ENCODE results near the gene IGF1R.

Gene IGF1R

GRCh38 chr15:98796685-98797357 is 148.5 kb downstream of the IGF1R start:
- no peak for DNase-seq (ENCODE audit: low spot score)

DNA sequence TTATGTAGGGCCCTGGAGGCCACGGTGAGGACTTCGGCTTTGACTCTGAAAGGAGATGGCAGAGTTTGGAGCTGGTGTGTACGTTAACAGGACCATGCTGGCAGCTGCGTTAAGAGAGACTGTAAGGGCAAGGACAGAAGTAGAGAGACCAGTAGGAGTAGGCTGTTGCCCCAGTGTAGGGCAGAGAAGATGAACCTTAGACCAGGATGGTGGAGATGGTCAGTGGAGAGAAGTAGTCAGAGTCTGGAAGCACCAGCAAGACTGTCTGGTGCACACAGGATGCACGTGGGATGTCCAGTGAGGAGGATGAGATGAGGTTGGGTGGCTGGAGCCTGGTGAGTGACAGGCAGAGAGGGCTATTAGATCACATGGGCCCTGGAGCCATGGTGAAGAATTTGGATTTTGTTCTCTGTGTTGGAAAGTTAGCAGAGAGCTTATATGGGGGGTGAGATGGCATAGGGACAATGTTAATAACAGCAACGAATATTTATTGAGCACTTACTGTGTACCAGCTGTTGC is 150.1 kb downstream of the IGF1R start:
- no peak for DNase-seq (ENCODE audit: low spot score)

DNA sequence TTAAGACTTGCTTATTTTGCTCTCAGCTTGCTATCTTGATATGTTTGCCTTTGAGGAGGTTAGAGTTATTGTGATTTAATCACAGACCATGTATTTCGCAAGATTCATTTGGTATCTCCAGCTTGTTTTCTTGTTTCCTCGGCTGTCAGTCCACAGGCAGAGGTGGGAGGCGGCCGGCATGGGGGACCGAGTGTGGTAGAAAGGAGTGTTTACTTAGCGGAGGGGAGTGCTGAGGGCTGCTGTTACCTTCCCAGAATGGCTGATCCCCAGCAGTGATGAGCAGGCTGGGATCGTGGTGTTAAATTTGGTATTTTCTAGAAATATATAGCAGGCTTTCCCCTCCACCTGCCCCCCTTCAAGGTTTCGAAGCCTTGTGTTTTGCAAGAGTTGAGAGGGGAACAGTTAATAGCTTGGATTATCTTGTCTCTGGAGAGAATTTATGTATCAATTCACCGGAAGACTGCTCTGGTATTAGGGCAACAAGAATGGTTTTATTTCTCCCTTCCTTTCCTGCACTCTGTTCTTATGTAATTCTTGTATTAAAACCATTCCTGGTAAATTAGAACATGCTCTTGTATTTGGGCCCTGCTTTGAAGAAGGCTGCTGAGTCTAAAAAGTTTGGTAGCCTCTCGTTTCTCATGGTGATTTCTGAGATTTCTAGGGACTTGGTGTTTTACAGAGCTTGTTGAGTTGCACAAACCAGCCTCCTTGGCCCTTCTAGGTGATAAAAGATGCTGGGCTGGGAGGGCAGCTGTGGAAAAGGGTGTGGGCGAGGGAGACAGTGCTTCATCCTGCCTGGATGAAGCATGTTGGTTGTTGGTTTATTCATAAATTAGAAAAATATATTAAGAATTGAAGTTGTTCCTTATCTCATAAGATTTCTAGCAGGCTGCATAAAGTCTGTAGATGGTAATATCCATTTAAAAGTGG is 151.4 kb downstream of the IGF1R start:
- peak; percentile 31 for DNase-seq (ENCODE audit: low spot score)

DNA sequence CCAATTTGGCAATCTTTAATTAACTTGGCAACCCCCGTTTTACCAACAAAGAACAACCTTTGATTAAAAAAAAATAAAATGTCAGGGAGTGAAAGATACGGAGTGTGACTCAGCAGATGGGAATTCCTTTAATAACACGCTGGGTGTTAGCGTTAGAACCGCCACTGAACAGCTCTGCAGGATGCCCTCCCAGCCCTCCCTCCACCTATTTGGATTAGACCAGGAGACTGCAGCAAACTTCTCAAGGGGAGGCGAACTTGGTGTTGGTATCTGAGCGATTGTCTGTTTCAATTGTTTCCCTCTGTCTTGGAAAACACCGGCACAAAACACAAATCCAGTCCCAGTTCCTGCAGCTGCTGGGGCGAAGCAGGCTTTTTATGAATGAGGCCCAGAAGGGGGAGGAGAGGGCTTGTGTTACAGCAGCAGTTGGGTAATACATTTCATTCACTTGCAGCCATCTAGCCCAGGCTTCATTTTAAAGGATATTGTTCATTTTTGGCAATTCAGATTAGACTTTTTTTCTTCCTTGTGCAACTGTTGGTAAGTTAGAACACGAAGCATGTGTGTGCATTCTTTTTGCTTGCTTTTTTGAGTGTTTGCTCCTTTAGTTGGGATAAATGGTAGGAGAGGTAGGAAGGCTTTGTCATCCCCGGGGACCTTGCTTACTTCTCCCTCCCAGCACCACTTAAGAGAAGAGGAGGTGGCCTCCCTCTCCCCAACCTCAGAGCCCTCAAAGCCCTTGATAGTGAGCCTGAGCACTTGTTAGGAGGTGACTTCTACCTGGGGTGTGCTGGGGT is 152.3 kb downstream of the IGF1R start:
- DNase-seq (ENCODE audit: low spot score): peak; percentile 84

DNA sequence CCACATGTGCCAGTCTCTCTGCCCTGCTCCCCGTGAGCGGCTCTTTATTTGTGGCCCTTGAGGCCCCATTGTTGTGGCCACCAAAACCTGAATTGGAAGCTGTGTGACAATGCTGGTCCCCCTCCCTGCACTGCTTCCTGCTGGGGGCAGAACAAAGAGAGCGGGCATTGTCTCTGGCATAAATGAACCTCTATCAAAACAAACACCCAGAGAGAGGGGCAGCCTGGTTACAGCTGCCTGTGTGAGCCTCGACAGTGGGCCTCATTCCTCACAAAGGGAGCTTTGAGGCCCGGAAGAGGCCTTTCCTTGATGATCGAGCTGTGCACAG is 152.9 kb downstream of the IGF1R start:
- DNase-seq (ENCODE audit: low spot score): no peak

DNA sequence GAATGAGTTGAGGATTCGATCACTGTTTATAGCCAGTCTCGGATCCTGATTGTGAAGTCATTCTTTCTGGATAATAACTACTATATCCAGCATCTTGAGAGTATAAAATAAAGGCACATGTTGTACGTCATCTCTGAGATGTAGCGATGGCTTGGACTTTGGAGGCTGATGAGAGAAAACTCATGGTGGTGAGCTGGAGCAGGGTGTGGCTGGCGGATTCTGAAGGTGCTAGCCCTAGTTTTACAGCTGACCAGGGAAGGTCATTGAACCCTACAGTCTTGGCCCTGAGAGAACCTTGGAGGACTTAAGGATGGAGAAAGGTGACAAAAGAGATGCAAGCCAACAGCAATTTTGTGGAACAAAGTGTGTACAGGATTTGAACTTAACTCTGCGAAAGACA is 153.8 kb downstream of the IGF1R start:
- DNase-seq (ENCODE audit: low spot score): no peak

- no peak for DNase-seq (ENCODE audit: low spot score)
These were observed 155.1 kb downstream of the IGF1R start for GRCh38 chr15:98803228-98804056.

DNA sequence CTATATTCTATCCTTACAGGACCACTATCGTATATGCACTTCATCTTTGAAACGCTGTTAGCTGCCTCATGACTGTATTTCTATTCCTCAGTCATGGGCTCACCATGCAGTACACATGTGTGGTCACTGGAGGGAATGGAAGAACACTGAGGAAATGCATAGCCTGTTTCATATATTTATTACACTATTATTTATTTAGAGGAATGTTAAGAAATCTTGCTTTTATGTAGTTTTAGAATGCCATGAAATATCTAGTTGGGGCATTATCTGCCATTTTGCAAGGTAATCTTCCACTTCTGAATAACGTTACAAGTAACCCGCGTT is 155.7 kb downstream of the IGF1R start:
- DNase-seq (ENCODE audit: low spot score): no peak

GRCh38 chr15:98805434-98806274 is 157.3 kb downstream of the IGF1R start:
- no peak for DNase-seq (ENCODE audit: low spot score)

DNA sequence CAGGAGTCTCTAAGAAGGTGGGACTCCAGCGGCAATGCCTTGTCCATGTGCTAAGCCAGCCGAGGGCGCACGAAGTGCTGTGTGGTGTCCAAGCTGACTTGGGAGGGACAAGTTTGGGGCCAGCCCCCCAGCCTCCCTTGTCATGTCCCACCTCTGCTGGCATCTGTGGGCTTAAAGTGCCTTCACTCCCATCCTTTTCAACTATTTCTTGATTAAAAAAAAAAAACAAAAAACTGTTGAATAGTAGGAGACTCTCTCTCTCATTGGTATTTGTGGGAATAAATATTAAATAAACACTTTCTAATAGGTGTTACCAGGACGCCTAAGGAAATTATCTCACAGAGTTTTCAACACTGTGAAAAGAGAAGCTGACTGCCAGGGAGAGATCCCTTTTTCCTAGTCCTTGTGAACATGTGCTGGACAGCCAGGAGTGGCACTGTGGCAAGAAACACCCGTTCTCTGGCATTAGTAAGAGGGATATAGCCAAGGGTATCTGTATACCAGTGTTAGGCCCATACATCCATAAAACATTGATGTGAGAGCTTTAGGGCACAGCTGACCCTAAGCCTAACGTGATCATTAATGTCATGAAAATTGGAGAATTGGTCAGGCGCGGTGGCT is 158.0 kb downstream of the IGF1R start:
- DNase-seq (ENCODE audit: low spot score): no peak

GRCh38 chr15:98807262-98807661 is 158.9 kb downstream of the IGF1R start:
- DNase-seq (ENCODE audit: low spot score): peak; percentile 73

DNA sequence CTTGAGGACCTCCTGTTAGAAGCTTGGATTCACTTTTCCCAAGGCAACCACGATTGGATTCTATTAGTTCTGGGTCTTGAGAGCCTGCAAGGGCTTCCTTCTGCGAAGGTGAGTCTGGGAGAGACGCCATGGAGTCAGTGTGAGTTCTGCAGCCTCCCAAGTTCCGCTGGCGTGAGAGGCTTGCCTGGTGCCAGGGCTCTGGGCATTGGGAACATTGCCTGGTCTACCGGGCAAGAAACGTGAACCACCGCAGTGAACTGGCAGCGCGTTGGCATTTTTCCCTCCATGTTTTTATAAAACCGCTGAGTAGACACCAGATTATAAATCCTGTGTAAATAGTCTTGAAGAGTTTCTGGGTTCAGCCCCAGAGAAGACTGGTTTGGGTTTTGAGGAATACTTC is 160.9 kb downstream of the IGF1R start:
- no peak for DNase-seq (ENCODE audit: low spot score)

- no peak for DNase-seq (ENCODE audit: low spot score)
These were observed 164.5 kb downstream of the IGF1R start for GRCh38 chr15:98812716-98813446.

GRCh38 chr15:98813951-98814350 is 165.6 kb downstream of the IGF1R start:
- no peak for DNase-seq (ENCODE audit: low spot score)

DNA sequence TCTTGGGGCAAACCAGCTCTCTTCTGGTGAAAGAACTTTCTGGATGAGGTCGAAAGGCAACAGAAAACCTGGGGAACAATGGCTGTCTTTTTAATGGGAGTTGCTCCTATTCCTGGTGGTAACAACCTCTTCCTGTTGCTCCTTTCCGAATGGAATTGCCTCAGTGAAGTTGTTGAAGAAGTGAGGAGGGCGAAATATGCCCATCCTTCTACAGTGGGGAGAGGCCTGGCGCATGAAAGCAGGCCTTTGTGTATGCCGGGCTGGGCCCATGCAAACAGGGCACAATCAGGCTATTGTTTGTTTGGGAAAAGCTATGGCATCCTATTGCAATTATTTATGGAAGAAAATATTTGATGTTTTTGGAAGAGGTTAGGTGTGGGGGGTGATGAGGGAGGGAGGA is 166.9 kb downstream of the IGF1R start:
- DNase-seq (ENCODE audit: low spot score): no peak

DNA sequence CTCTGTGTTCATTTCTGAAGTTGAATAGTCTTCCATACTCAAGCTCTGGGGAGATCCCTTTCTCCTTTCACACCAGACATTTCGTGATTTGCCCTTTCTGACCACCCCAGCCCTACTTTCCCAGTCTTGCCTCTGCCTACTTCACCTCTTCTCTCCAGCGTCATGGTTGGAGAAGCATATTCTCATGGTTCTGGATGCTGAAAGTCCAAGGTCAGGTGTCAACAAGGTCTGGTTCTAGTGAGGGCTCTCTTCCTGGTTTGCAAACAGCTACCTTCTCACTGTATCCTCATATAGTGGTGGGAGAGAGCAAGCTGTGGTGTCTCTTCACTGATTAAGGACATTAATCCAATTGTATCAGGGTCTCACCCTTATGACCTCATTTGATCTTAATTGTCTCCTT is 169.4 kb downstream of the IGF1R start:
- no peak for DNase-seq (ENCODE audit: low spot score)

GRCh38 chr15:98823012-98823458 is 174.7 kb downstream of the IGF1R start:
- DNase-seq (ENCODE audit: low spot score): peak; percentile 53

DNA sequence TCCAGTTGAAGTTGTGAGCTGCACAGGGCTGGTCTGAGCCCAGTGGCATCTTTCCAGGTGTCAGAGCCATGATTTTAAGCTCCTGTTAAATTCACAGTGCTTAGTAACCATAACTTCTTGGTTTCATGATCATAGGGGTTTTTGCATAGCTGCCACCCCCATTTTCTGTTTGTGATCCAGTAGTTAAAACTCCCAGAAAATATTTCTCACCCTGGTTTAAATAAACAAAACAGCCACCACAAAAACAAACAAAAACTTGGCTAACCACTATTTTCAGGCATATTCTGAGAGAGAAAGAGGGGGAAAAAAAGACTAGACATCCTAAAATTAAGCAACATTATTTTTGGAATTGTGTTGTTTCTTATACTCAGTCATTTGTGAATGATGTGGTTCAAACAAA is 175.3 kb downstream of the IGF1R start:
- no peak for DNase-seq (ENCODE audit: low spot score)

DNA sequence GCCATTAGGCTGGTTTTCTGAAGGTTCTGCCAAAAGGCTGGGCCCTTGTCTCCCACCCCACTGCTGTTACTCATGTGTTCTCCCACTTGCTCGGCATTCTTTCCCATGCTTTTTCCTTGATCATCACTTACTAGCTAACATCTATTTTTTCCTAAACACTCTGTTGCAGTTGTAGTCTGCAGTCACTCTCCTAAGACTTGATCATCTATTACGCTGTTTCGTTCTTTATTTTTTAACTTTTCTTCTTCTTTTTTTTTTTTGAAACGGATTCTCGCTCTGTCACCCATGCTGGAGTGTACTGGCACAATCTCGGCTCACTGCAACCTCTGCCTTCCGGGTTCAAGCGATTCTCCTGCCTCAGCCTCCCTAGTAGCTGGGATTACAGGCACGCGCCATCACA is 176.3 kb downstream of the IGF1R start:
- no peak for DNase-seq (ENCODE audit: low spot score)

DNA sequence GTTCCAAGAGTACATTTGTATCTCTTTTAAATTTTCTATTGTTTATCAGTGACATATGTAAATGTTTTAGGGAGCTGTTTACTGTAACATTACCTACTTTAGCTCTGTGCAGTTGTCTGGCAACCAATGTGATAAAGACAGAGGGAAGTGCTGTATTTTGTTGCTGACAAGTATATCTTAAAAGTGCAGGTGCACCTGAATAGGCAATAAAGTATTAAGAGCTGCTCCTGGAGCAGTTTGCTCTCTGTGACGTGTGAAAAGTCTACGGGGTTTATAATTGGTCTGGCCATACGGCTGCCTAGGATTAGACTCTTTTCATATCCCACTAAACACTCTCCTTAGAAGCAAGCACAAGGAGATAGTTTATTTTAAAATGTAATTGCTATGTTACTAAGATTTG is 178.3 kb downstream of the IGF1R start:
- DNase-seq (ENCODE audit: low spot score): no peak
